GM10248 (cell line): ENCODE results near the gene NMNAT2.

Experiments
- CTCF ChIA-PET: fragments of 300-600 bp; sonication (Branson Sonifier 250); formaldehyde crosslinking; extraction: SDS; loops from one replicate; lab custom pipeline; 2021; ENCODE audit warnings: antibody characterized with exemption; lab: Yijun Ruan, JAX
- POLR2A ChIA-PET: fragments of 350-650 bp; sonication (Branson Sonifier 250); formaldehyde crosslinking; extraction: SDS; loops from one replicate; lab custom pipeline; 2020; ENCODE audit warnings: antibody characterized with exemption; lab: Yijun Ruan, JAX
- DNase-seq: peaks from one replicate; pipeline ENCODE4 v3.0.0; 2012; ENCODE audit errors: extremely low spot score
- CTCF ChIP-seq: IDR thresholded peaks from 2 replicates; pipeline ENCODE4 v1.5.1; 2012; ENCODE audit warnings: mild to moderate bottlenecking, low read depth; ENCODE audit errors: extremely low read depth, missing control alignments, control extremely low read depth

NMNAT2 gene

DNA sequence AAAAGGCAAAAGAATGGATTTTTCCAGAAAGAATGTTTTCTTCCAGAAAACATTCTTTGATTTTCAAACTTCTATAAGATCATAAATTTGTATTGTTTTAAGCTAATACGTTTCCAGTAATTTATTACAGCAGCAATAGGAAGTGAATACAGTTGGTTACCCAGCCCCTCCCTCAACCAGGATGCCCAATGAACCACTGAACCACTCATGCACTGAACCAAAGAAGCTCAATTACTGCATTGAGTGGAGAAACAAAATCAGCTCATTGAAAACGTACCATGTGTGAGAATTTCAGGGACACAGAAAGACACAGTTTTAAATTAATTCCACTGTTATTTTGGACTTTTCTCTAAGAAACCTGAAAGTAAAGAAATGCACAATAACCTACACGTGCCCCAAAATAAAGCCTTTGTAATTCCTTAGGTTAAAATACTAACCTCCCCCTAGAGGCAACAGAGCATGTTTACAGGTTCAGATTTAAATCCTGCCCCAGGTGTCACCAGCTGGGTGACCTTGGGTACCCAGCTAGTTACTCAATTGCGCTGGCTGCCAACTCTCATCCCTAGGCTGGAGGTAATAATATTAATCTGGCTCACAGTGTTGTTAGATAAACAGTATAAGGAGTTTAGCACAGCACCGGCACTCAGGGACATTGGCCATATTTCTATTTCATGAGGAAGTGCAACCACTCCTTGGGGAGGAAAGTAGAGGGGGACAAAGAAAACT lies 111.7 kb downstream of the NMNAT2 start:
- peak; percentile 22 for TF ChIP-seq CTCF
- POLR2A ChIA-PET = no interaction called here
- CTCF ChIA-PET = interaction anchor here (0.7 to 6.0 kb wide), 16 partner anchors 10 to 344 kb away, joined by 3 to 60 read pairs (median 4); no protein-coding TSS in a partner anchor
- DNase-seq = no peak

DNA sequence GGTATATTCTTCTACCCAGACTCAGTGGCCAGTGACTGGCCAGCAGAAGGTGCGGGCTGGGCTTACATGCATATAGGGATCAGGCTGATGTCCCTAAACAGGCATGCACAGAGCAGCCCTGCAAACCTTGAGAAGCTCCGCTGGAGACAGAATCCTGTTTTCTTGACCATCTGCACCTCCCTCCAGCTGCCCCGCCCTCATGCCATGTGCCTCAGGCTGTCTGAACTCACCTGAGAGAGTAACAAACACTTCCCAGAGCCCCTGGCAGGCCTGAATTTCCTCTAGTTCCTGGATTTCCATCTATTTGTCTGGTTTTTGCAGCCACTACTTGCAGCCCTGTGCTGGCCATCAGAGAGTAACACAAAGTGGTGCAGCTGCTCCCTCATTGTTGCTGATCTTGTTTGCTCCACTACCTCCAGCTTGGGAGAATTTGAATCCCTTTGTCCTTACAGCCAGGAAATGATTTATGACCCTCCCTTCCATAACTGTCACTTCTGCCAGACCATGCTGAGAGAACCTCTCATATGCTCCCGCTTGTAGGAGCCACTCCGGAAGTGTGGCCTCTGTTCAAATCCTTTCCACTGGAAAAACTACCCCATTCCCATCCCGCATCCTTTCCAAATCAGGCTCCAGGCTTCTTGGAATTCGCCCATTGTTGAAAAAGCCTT lies 113.6 kb downstream of the NMNAT2 start:
- ChIA-PET CTCF (interaction anchor here (1.1 to 6.0 kb wide), 4 partner anchors 13 to 23 kb away, joined by 3 to 60 read pairs (median 7); no protein-coding TSS in a partner anchor), POLR2A (interaction anchor here (0.7 kb wide), 1 partner anchor 342 kb away, joined by 5 read pairs; no protein-coding TSS in a partner anchor)
- no peak for DNase-seq
- no peak for TF ChIP-seq CTCF

DNA sequence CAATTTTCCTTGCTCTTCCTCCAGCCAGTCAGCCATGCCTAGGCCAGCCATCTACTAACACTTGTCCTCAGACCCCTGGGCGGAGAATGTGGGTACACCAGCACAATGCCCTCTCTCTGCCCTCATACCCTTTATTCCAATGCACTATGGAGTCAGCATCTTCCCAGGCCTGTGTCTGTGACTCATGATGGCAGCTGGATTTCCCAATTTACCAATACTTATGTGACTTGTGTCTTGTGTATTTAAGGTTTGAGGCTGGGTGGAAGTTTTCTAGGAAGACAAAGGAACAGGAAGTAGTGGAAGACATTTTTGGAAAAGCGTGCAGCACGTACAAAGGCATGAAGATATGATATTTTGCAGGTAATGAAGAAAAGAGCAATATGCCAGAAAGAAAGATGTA lies 114.3 kb downstream of the NMNAT2 start:
- no peak for DNase-seq
- no peak for TF ChIP-seq CTCF
- POLR2A ChIA-PET = no interaction called here
- CTCF ChIA-PET = interaction anchor here (1.1 to 6.0 kb wide), 4 partner anchors 13 to 22 kb away, joined by 3 to 60 read pairs (median 7); no protein-coding TSS in a partner anchor

DNA sequence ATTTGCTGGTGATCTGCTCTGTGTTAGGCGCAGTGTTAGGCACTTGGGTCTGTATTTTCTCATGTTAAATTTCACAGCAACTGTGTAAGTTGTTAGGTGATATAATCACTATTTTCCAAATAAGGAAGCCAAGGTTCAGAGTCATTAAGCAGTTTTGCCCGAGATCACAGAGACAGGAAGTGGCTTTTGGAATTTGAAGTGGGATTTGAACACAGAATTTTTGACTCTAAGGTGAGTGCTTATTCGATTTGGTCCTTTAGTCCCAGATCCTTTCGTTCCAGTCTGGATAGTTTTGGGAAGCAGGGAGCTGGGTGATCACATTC lies 114.9 kb downstream of the NMNAT2 start:
- TF ChIP-seq CTCF = no peak
- ChIA-PET CTCF (interaction anchor here (1.2 to 6.0 kb wide), 3 partner anchors 12 to 21 kb away, joined by 3 to 60 read pairs (median 11); no protein-coding TSS in a partner anchor), POLR2A (no interaction called here)
- no peak for DNase-seq

DNA sequence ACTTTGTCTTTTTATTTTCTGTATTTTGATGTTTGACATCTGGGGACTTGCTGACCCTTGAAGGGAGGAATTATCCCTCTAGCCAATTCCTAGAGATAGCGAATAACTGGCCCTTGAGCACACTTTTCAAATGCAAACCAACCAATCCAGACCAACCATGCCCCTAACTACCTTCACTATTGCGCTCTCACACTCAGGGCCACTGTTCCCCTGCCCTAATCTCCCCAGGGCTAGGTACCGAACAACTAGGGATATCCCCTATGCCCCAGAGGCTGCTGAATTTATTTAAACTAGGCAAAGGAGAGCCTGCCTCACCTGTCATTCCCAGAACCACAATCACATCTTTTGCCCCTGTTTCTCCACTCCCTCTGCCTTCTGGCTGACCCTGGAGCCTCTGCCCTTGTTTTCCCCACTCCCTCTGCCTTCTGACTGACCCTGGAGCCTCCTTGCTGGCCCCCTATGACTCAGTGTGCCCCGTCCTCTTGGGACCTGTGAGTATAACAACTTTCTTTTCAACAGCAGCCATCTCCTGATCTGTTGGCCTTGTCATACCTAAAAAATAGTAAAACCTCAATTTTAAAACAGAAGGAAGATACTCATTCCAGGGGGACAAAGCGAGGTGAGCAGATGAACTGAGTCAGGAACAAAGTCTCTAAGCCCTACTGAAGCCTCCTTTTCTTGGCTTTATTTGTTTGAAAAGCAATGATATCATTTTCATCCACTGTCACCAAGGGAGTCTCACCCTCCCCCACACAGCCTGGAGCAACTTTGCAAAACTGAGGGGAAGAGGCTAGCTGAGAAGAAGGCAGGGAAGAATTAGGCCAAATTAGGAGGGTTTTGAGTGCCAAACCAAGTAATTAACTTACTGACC lies 115.5 kb downstream of the NMNAT2 start:
- CTCF ChIA-PET = interaction anchor here (6.0 kb wide), 1 partner anchor 14 kb away, joined by 60 read pairs; no protein-coding TSS in a partner anchor
- POLR2A ChIA-PET = no interaction called here
- no peak for DNase-seq
- TF ChIP-seq CTCF = no peak

GRCh38 chr1:183301239-183301638 lies 116.9 kb downstream of the NMNAT2 start:
- no peak for DNase-seq
- no peak for TF ChIP-seq CTCF
- ChIA-PET POLR2A (no interaction called here), CTCF (interaction anchor here (1.4 kb wide), 1 partner anchor 8 kb away, joined by 4 read pairs; no protein-coding TSS in a partner anchor)
